GM12892 (cell line): Measurements from ENCODE around the gene TXNRD1.

Experiments used
- POLR2A ChIP-seq: IDR thresholded peaks from 2 replicates; pipeline ENCODE4 v1.6.1; 2011; ENCODE audit warnings: low read depth, low read length, control low read depth
- POLR2AphosphoS5 ChIP-seq: IDR thresholded peaks from 2 replicates; pipeline ENCODE4 v1.6.1; 2011; ENCODE audit warnings: low read depth, low read length, control low read depth
- TAF1 ChIP-seq: IDR thresholded peaks from 2 replicates; pipeline ENCODE4 v1.6.1; 2011; ENCODE audit warnings: low read depth, mild to moderate bottlenecking, control low read depth, low read length, borderline replicate concordance

GRCh38 chr12:104167519-104168458 is 47.8 kb upstream of the TXNRD1 start:
- no peak for TF ChIP-seq POLR2A
- no peak for TF ChIP-seq POLR2AphosphoS5
- TF ChIP-seq TAF1: no peak
